ENCODE measurements around the gene BATF3. TPM values are rescaled to one million over a fixed set of nuclear protein-coding genes. Genes with fewer than 3 reads are reported as not detected.

BATF3 gene
- total RNA-seq, 1 donor from 2014 or later = 0.53 TPM

- H3K27ac Mint-ChIP-seq = no peak overlapping the region
- no peaks in the 10 kb centered on the region for H3K9me3 Mint-ChIP-seq (ENCODE audit: low read depth)
- no peak for TF ChIP-seq CTCF (IDR thresholded peaks at IDR 0.05; ENCODE audit: unreplicated experiment)
- H3K4me3 Mint-ChIP-seq (ENCODE audit: low read depth) = no peak overlapping the region
- no peaks in the 10 kb centered on the region for H3K36me3 Mint-ChIP-seq (ENCODE audit: insufficient read depth)
- no peak for DNase-seq (ENCODE audit: low spot score, unreplicated experiment)
- H3K27me3 Mint-ChIP-seq = peaks cover 57% of the 10 kb centered on the region
- H3K4me1 Mint-ChIP-seq (ENCODE audit: low read depth) = peaks cover 12% of the 10 kb centered on the region
Observed at GRCh38 chr1:212702672-212703071, 3.0 kb upstream of the BATF3 start.

GRCh38 chr1:212701910-212702309 is 2.3 kb upstream of the BATF3 start:
- Mint-ChIP-seq H3K9me3 (ENCODE audit: low read depth) (no peaks in the 10 kb centered on the region), H3K27me3 (peaks cover 65% of the 10 kb centered on the region), H3K4me1 (ENCODE audit: low read depth) (peaks cover 12% of the 10 kb centered on the region), H3K27ac (no peak overlapping the region), H3K36me3 (ENCODE audit: insufficient read depth) (no peaks in the 10 kb centered on the region), H3K4me3 (ENCODE audit: low read depth) (no peak overlapping the region)
- no peak for DNase-seq (ENCODE audit: low spot score, unreplicated experiment)
- TF ChIP-seq CTCF (IDR thresholded peaks at IDR 0.05; ENCODE audit: unreplicated experiment) = peak; percentile 33

GRCh38 chr1:212700892-212701819 is 1.5 kb upstream of the BATF3 start:
- H3K27me3 Mint-ChIP-seq = peaks cover 72% of the 10 kb centered on the region
- peaks cover 12% of the 10 kb centered on the region for H3K4me1 Mint-ChIP-seq (ENCODE audit: low read depth)
- no peaks in the 10 kb centered on the region for H3K9me3 Mint-ChIP-seq (ENCODE audit: low read depth)
- no peaks in the 10 kb centered on the region for H3K36me3 Mint-ChIP-seq (ENCODE audit: insufficient read depth)
- no peak overlapping the region for H3K27ac Mint-ChIP-seq
- peak overlapping the region; percentile 50 for H3K4me3 Mint-ChIP-seq (ENCODE audit: low read depth)
- no peak for DNase-seq (ENCODE audit: low spot score, unreplicated experiment)
- TF ChIP-seq CTCF (IDR thresholded peaks at IDR 0.05; ENCODE audit: unreplicated experiment) = no peak

GRCh38 chr1:212700223-212700891 is 717 bp upstream of the BATF3 start:
- H3K27ac Mint-ChIP-seq = no peak overlapping the region
- peaks cover 12% of the 10 kb centered on the region for H3K4me1 Mint-ChIP-seq (ENCODE audit: low read depth)
- peak overlapping the region; percentile 50 for H3K4me3 Mint-ChIP-seq (ENCODE audit: low read depth)
- H3K9me3 Mint-ChIP-seq (ENCODE audit: low read depth) = no peaks in the 10 kb centered on the region
- peaks cover 80% of the 10 kb centered on the region for H3K27me3 Mint-ChIP-seq
- no peaks in the 10 kb centered on the region for H3K36me3 Mint-ChIP-seq (ENCODE audit: insufficient read depth)
- DNase-seq (ENCODE audit: low spot score, unreplicated experiment) = no peak
- no peak for TF ChIP-seq CTCF (IDR thresholded peaks at IDR 0.05; ENCODE audit: unreplicated experiment)

- H3K27me3 Mint-ChIP-seq = peaks cover 80% of the 10 kb centered on the region
- H3K4me3 Mint-ChIP-seq (ENCODE audit: low read depth) = peak overlapping the region; percentile 50
Observed at GRCh38 chr1:212699104-212699624, 476 bp downstream of the BATF3 start.

More at GRCh38 chr1:212699104-212699624, 476 bp downstream of the BATF3 start:
- peak; percentile 64 for TF ChIP-seq CTCF (IDR thresholded peaks at IDR 0.05; ENCODE audit: unreplicated experiment)
- H3K4me1 Mint-ChIP-seq (ENCODE audit: low read depth) = peaks cover 12% of the 10 kb centered on the region
- H3K27ac Mint-ChIP-seq = no peak overlapping the region
- DNase-seq (ENCODE audit: low spot score, unreplicated experiment) = peak; percentile 42
- H3K9me3 Mint-ChIP-seq (ENCODE audit: low read depth) = no peaks in the 10 kb centered on the region
- H3K36me3 Mint-ChIP-seq (ENCODE audit: insufficient read depth) = no peaks in the 10 kb centered on the region

Measured in progenitor cell of endocrine pancreas (in vitro differentiated cells).